ENCODE measurements around the gene CDH16. TPM values are rescaled to one million over a fixed set of nuclear protein-coding genes. Genes with fewer than 3 reads are reported as not detected.
A peak's percentile ranks its signal among the peaks of the same experiment; 100 is the strongest.
"Not testable (repeated sequence)": the region's sequence is repeated elsewhere in the genome, so short reads cannot be mapped to it uniquely, and the experiment has no call there.

Gene CDH16
- total and polyA plus RNA-seq, 2 donors from 2014 or later, result 1,180 to 1,188 TPM

- Histone ChIP-seq H3K4me1 (ENCODE audit: control insufficient read depth in 2 of 3, insufficient read depth in 2 of 3, low read depth in 1 of 3, low read length in 3 of 3) (peaks cover 0 to 36% (median 23%) of the 10 kb centered on the region in 3 donors), H3K9ac (ENCODE audit: low read length in 3 of 3) (no peak overlapping the region), H3K36me3 (ENCODE audit: control insufficient read depth in 2 of 3, insufficient read depth in 3 of 3, low read length in 3 of 3) (no peaks in the 10 kb centered on the region), H3K27ac (ENCODE audit: low read depth in 2 of 2, low read length in 2 of 2) (no peak overlapping the region), H3K27me3 (ENCODE audit: control insufficient read depth, insufficient read depth, low read length) (no peaks in the 10 kb centered on the region), H3K9me3 (ENCODE audit: control insufficient read depth in 2 of 3, insufficient read depth in 1 of 3, low read length in 3 of 3) (no peaks in the 10 kb centered on the region), H3K4me3 (ENCODE audit: low read length in 3 of 3) (no peak overlapping the region)
- DNase-seq (peak in 1 of 5 donors; percentile 76), FAIRE-seq (no peak)
- no peak for TF ChIP-seq CTCF (IDR thresholded peaks at IDR 0.05; ENCODE audit: borderline replicate concordance, extremely low read depth, insufficient read depth)
- intact Hi-C loops (cut with DNase I), result no loop called here
These were observed 20.5 kb downstream of the CDH16 start for GRCh38 chr16:66898207-66898606.

DNA sequence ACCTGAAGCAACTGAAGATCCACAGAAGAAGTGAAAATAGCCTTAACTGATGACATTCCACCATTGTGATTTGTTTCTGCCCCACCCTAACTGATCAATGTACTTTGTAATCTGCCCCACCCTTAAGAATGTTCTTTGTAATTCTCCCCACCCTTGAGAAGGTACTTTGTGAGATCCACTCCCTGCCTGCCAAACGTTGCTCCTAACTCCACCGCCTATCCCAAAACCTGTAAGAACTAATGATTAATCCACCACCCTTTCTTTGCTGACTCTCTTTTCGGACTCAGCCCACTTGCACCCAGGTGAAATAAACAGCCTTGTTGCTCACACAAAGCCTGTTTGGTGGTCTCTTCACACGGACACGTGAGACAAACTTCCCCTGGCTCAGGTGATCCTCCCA, 22.0 kb downstream of the CDH16 start:
- H3K9me3 ChIP-seq (ENCODE audit: control insufficient read depth in 2 of 3, insufficient read depth in 1 of 3, low read length in 3 of 3); H3K4me3 ChIP-seq (ENCODE audit: low read length in 3 of 3); H3K27me3 ChIP-seq (ENCODE audit: control insufficient read depth, insufficient read depth, low read length); intact Hi-C loops (cut with DNase I); FAIRE-seq; H3K27ac ChIP-seq (ENCODE audit: low read depth in 2 of 2, low read length in 2 of 2); H3K9ac ChIP-seq (ENCODE audit: low read length in 3 of 3); H3K36me3 ChIP-seq (ENCODE audit: control insufficient read depth in 2 of 3, insufficient read depth in 3 of 3, low read length in 3 of 3): not testable (repeated sequence)
- H3K4me1 ChIP-seq (ENCODE audit: control insufficient read depth in 2 of 3, insufficient read depth in 2 of 3, low read depth in 1 of 3, low read length in 3 of 3), result peaks cover 0 to 33% (median 23%) of the 10 kb centered on the region in 3 donors
- peak in 1 of 5 donors; percentile 10 for DNase-seq

DNA sequence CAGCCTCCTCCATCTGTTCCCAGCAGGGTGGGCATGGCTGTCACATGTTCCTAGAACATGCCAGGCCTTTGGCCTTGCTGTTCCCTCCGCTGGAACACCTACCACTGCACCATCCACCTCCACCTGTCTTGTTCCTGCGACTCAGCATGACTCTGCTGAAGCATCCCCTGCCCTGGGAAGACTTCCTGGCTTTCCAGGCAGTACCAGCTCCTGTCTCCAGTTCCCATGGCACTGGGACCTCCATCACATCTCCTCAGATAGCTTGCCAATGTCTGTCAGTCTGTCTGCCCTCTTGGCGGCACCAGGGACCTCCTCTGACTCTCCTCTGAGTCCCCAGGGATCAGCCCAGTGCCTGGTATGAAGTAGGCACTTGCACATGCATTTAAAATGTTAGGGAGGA, 22.7 kb downstream of the CDH16 start:
- no peak for TF ChIP-seq CTCF (IDR thresholded peaks at IDR 0.05; ENCODE audit: borderline replicate concordance, extremely low read depth, insufficient read depth)
- intact Hi-C loops (cut with DNase I), result no loop called here
- H3K4me1 ChIP-seq (ENCODE audit: control insufficient read depth in 2 of 3, insufficient read depth in 2 of 3, low read depth in 1 of 3, low read length in 3 of 3), result peaks cover 0 to 27% (median 20%) of the 10 kb centered on the region in 3 donors
- no peak overlapping the region for H3K9ac ChIP-seq (ENCODE audit: low read length in 3 of 3)
- no peaks in the 10 kb centered on the region for H3K36me3 ChIP-seq (ENCODE audit: control insufficient read depth in 2 of 3, insufficient read depth in 3 of 3, low read length in 3 of 3)
- peak in 1 of 5 donors; percentile 58 for DNase-seq
- no peaks in the 10 kb centered on the region for H3K27me3 ChIP-seq (ENCODE audit: control insufficient read depth, insufficient read depth, low read length)
- H3K4me3 ChIP-seq (ENCODE audit: low read length in 3 of 3), result no peak overlapping the region
- H3K27ac ChIP-seq (ENCODE audit: low read depth in 2 of 2, low read length in 2 of 2), result no peak overlapping the region
- H3K9me3 ChIP-seq (ENCODE audit: control insufficient read depth in 2 of 3, insufficient read depth in 1 of 3, low read length in 3 of 3), result no peaks in the 10 kb centered on the region
- FAIRE-seq, result no peak

- H3K4me3 ChIP-seq (ENCODE audit: low read length in 3 of 3), result no peak overlapping the region
- no peaks in the 10 kb centered on the region for H3K27me3 ChIP-seq (ENCODE audit: control insufficient read depth, insufficient read depth, low read length)
- no peak overlapping the region for H3K9ac ChIP-seq (ENCODE audit: low read length in 3 of 3)
- no peaks in the 10 kb centered on the region for H3K9me3 ChIP-seq (ENCODE audit: control insufficient read depth in 2 of 3, insufficient read depth in 1 of 3, low read length in 3 of 3)
- DNase-seq, result peak in 1 of 5 donors; percentile 54
- no peak for TF ChIP-seq CTCF (IDR thresholded peaks at IDR 0.05; ENCODE audit: borderline replicate concordance, extremely low read depth, insufficient read depth)
- peaks cover 0 to 24% (median 20%) of the 10 kb centered on the region in 3 donors for H3K4me1 ChIP-seq (ENCODE audit: control insufficient read depth in 2 of 3, insufficient read depth in 2 of 3, low read depth in 1 of 3, low read length in 3 of 3)
- no peaks in the 10 kb centered on the region for H3K36me3 ChIP-seq (ENCODE audit: control insufficient read depth in 2 of 3, insufficient read depth in 3 of 3, low read length in 3 of 3)
- no peak overlapping the region for H3K27ac ChIP-seq (ENCODE audit: low read depth in 2 of 2, low read length in 2 of 2)
- FAIRE-seq, result no peak
- intact Hi-C loops (cut with DNase I), result no loop called here
These were observed 23.1 kb downstream of the CDH16 start for GRCh38 chr16:66895689-66895979.
